Stimulated activated CD4-positive, alpha-beta T cell treated with anti-CD3 and anti-CD28 coated beads, Interleukin-4, amount 100 ng/mL, for 24 hours (primary cell): ENCODE measurements around the gene TANGO6.
"Not testable (repeated sequence)": the region's sequence is repeated elsewhere in the genome, so short reads cannot be mapped to it uniquely, and the experiment has no call there.

Experiments used
- DNase-seq: peaks from one replicate; pipeline ENCODE4 v3.0.0-alpha.2; 2020

The TANGO6 gene

DNA sequence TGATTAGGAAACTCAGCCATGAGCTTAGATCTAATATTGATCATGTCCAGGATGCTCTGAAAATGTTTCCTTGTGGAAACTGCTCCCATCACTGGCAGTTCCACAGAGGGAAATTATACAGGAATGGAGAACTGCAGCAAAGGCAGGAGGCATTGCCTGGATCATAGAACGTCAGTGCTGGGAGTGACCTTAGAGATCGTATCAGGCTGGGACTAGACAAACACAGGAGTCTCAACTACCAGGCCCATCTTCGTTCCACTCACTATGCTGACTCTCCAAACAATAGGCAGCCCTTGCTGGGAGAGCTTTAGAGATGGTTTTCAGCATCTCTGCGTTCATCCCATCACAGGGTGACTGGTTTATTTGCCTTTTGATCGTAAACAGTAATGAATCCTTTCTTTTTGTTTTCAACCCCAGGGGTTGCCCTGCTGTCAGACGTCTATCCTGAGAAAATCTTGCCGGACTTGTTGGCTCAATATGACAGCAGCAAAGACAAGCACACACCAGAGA, 130.3 kb downstream of the TANGO6 start:
- DNase-seq: no peak

DNA sequence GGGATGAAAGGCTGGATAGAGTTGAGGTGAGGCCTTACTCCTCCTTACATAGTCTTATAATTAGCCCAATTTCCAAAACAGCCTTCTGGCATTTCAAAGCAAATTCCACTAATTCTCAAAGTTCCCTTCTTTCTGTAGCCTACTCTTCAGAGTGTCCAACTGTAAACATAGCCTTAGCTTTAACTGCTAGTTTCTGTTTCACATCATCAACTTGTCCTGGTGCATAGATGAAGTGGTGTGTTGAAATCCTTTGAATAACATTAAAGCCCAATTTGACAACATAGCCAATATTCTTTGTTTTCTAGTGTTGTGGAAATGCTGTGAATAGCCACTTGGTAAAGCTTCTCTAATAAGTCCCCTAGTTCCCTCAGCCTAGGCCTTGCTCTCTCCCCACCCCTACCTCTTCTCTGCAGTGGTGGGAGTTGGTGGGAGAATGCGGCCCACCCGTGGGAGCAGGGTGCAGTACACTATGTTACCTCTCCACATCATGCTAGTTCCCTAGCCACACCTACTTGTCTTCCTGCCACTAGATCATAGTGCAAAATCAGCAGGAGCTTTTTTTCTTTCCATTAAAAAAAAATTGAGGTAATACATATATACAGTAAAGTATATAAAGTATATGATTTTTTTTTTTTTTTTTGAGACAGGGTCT, 135.1 kb downstream of the TANGO6 start:
- no peak for DNase-seq

- no peak for DNase-seq
Measured at GRCh38 chr16:68980695-68981315, 137.5 kb downstream of the TANGO6 start.

- no peak for DNase-seq
Measured at GRCh38 chr16:68981971-68982370, 138.6 kb downstream of the TANGO6 start.

- DNase-seq: no peak
Measured at GRCh38 chr16:68984467-68984866, 141.1 kb downstream of the TANGO6 start.

DNA sequence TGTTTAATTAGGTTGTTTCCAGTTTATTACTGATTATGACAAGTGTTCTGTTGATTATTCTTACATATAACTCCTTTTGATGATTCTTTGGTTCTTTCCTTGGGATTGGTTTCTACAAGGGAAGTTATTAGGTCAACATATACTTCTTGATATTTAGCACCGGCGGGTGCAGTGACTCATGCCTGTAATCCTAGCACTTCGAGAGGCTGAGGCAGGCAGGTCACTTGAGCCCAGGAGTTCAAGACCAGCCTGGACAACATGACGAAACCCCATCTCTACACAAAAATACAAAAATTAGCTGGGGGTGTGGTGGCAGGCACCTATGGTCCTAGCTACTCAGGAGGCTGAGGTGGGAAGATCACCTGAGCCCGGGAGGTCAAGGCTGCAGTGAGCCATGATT, 141.9 kb downstream of the TANGO6 start:
- DNase-seq: no peak

DNA sequence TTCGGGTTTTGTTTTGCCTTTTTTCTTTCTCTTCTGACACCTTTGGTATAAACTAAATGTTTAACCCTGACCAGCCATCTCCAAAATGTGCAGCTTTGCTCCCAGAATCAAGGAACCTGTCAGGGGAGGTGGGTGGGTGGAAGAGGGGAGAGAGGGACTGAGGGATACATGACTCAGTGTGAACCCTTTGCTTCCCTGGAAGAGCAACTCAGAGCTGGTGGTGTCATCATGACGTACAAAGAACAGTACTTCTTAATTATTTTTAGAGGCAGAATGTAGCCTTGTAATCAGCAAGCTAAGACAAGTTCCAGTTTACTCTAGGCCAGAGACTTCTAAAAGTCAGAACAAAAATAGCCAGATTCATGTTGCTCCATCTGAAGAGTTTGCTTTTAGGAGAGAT, 142.5 kb downstream of the TANGO6 start:
- no peak for DNase-seq

DNA sequence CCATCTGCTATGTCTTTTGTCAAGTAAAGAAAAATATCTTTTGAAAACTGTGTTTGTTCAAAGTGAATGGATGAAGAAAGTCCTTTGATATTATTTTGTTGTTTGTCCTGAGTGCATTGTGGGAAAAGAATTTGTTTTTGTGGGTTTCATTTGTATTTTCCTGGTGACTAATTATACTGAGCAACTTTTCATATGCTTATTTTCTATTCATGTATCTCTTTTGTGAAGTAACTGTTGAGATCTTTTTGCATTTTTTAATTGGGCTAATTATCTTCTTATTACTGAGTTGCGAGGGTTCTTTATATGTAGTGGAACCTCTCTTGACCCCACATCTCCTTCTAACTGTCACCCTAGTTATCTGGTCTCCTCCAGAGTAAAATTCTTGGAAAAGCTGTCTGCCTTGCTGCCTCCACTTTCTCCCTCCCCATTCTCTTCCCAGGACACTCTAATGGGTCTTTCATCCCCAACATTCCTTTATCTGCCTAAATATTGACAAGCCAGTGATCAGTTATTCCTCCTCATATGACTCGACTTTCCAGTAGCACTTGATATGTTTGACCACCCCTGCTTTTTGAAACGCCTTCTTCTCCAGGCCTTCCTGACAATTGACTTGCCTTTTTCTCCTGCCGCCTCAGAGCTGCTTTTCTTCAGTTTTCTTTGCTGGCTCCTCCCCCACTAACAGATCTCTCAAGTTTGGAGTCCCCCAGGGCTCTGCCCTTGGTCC, 144.6 kb downstream of the TANGO6 start:
- no peak for DNase-seq

GRCh38 chr16:68990172-68990845, 147.0 kb downstream of the TANGO6 start:
- DNase-seq: not testable (repeated sequence)

GRCh38 chr16:68991075-68991474, 147.7 kb downstream of the TANGO6 start:
- no peak for DNase-seq

GRCh38 chr16:68992521-68992920, 149.2 kb downstream of the TANGO6 start:
- DNase-seq: no peak

DNA sequence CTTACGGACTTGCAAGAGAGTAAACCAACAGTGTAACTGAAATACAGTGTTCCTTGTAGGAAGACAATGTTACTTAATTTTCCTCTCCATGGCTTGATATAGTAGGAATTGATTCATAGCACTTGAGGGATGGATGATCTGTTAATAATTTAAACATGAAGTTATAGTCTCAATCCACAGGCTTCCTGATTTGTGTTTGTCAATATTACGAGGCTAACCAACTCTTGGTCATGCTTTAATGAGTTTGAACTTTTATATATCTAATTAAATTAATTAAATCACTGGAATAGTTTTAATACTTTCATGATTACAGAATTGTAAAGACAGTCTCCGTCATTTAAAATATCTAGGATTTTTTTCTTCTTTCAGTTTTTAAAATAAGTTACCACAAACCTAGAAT, 150.1 kb downstream of the TANGO6 start:
- no peak for DNase-seq

DNA sequence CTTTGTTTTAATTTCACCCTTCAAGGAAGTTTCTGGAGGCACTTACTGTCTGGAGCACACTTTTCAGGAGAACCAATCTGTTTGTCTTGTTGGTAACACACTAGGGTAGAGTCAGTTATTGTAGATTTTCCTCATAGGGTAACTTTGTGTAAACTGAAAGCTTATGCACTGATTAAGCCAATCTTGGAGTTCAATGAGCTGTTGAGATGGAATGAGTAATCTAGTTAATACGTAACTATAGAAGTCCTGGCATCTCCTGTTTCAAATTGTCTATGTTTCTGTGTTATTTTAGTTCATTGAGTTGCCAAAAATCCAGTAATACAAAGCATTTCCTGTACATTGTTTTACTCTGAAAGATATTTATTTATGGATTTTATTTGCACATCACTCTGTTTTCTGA, 150.6 kb downstream of the TANGO6 start:
- DNase-seq: no peak

- no peak for DNase-seq
Measured at GRCh38 chr16:68994324-68994723, 151.0 kb downstream of the TANGO6 start.

DNA sequence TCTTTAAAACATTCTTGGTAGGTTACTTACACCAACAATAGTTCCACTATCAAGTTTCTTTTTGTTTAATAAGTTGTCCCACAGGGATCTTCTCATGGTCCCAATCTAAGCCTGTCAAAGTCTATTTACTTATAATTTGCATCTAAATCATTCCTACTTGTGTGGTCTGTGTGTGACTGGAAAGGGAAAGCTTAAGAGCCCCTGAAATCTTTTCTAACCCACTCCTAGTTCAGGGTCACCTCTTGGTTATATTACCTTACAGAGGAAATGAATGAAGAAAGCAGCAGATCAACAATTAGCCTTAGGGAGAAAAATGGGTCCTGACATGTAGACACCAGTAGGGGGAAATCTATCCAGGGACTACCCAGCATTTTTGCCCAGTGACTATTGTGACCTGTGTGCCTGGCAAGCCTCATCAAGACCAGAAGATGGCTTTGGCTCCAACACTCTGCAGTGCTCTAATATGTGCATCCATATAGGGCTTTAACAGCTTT, 151.7 kb downstream of the TANGO6 start:
- DNase-seq: no peak

GRCh38 chr16:68997564-68997963, 154.2 kb downstream of the TANGO6 start:
- DNase-seq: no peak

GRCh38 chr16:68999114-68999513, 155.8 kb downstream of the TANGO6 start:
- no peak for DNase-seq

- DNase-seq: no peak
Measured at GRCh38 chr16:69003500-69003899, 160.2 kb downstream of the TANGO6 start.

DNA sequence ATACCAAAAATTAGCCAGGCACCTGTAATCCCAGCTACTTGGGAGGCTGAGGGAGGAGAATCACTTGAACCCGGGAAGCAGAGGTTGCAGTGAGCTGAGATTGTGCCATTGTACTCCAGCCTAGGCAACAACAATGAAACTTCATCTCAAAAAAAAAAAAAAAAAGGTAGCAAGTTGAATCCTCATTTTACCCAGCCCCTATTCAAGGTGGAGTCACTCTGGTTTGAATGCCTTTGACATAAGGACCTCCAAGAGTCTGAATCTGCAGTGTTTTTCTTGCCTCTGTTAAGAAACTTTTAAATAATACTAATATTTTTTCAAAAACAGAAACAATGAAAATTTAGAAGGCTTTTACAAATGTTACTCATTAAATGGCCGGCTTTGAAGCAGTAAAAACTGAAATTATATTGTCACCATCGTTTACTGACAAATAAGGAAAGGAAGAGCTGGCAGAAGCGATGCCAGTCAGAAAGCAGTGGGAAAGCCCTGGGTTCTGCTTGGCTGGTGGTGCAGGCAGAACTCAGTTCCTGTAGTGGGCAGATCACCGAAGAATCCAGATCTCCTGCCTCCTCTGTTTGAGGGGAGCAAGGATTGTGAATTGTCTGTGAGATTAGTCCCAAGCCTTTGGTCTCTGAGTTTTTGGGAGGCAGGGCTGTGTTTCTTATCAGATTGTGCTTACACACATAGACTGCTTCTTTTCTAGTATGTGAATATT, 162.5 kb downstream of the TANGO6 start:
- DNase-seq: no peak

- DNase-seq: no peak
Measured at GRCh38 chr16:69012906-69013305, 169.6 kb downstream of the TANGO6 start.

DNA sequence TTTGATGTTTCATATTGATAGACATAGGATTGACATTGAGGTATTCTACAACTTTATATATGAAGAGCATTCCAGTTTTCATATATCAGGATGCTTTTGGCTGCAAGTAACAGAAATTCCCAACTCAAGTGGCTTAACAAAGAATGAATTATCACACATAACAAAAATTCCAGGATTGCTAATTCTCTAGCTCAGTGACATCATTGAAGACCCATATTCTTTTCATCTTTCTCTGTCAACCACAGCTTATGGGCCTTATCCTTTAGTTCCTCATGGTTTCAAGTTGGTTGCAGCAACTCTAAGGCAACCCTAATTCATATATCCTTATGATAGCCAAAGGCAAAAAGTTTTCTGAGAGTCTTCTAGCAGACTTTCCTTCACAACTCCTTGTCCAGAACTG, 170.7 kb downstream of the TANGO6 start:
- no peak for DNase-seq

DNA sequence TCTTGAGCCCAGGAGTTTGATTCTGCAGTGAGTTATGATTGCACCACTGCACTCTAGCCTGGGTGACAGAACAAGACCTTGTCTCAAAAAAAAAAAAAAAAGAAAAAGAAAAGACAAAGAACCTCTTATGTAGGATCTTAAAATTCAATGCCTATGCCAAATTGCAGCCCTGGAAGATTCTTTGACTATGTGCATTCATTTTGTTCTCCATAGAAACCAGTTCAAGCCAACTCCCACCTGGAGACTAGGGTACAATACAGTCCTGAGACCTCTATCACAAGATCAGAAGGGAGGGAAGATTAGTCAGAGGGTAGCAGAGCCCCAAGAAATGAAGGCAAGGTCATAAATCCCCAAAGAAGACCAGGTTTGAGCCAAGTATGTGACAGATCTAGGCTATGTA, 171.5 kb downstream of the TANGO6 start:
- no peak for DNase-seq
